HG02938 (cell line): ENCODE measurements around the gene AHNAK2.

ENCODE experiments used
- ATAC-seq: cut with Tn5 transposase; IDR thresholded peaks from one replicate; pipeline ENCODE4 v1.9.1; 2021; ENCODE audit warnings: mild to moderate bottlenecking, moderate library complexity; ENCODE audit not compliant: unreplicated experiment

Gene AHNAK2

DNA sequence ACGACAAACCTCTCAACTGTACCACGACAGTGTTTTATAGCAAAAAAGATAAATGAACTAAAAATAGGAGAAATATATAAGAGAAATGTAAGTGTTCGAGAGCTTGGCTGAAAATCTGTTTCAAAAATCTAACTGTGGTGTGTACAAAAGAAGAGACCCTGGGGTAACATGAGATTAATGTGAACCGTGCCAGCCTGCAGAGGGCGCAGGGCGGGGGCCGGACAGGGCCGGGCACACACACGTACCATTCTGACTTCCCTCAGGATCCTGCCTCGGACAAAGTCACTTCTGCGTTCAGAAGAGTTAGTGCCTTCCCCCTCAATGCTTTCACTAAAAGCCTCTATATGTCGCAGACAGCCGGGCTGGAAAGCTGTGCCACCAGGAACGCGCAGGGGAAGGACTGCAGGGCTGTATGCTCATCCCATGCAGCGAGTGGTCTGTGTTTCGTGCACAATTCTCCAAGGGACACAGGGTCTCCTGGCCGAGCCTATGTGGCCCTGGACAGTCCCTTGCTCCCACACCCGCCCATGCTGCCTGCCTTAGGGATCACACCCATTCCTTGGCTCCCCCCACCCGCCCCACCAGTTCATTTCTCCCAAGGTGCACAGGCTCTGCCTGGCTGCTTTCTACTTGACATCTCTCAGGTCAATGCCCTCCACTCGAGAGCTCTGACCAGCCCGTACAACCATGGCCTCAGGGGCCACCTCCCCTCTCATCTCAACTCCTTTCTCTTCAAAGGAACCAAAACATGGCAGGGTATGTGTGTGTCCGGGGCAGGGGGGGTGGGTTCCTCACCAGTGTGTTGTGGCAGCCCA is 34.2 kb upstream of the AHNAK2 start:
- ATAC-seq: no peak

DNA sequence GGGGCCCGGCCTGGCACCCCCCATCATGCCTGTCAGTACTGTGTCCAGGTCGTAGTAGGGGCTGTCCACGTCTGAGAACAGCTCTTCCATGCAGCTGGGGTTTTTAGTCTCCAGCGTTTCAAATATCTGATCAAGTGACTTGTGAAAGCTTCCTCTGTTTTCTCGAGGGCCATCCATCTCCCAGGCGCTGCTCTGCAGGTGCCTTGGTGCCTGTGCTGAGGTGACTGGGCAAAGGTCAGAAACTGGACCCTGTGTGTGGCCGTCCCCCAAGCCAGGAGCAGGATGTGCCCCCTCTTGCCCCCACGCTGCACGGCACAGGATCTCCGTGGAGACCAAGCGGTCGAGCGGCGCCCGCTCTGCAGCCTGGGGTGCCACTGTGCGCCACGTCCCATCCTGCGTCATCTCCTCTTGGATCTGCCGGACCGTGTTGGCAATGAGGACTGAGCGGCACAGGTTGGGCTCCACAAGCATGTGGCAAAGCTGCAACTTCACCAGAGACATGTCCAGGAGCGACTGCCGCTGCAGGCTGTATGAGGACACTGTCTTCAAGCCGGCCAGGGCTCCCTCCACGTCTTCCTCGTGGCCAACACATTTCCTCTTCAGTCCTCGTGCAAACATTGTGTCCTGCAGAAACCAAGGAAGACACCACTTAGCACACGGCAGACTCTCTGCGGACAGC is 33.3 kb upstream of the AHNAK2 start:
- no peak for ATAC-seq

DNA sequence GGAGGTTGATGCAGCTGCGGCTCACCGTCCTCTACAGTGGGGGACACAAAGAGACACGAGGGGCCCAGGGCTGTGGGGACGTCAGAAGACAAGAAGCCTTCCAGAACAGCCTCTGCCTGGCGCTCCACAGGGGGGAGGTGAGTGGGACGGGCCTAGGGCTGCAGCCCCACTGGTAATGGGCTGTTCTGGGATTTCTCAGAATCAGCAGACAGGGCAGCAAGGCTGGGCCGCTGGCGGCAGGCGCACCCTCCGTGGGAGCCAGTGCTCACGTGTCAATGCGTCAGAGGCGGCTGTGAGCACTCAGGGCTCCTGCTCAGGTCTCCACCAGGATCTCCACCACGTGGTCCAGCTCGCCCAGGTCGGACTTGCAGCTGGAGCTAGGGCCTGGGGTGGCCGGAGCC is 32.7 kb upstream of the AHNAK2 start:
- ATAC-seq: no peak

DNA sequence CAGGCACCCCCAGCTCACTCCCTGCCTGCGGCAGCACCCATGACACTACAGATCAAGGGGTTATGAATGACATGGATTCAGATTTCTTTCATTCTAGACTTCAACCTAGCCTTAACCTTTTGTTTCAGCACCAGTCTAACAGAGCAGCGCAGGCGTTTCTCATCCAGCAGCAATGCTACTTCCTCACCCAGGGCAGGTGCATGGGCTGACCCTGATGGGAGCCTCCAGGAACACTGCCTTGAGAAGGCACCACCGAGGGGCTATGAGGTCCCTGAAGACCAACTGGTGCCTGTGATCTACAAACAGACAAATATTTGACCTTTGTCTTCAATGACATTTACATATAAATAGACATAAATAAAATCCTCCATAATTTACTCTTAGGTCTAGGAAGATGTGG is 31.9 kb upstream of the AHNAK2 start:
- ATAC-seq: no peak

DNA sequence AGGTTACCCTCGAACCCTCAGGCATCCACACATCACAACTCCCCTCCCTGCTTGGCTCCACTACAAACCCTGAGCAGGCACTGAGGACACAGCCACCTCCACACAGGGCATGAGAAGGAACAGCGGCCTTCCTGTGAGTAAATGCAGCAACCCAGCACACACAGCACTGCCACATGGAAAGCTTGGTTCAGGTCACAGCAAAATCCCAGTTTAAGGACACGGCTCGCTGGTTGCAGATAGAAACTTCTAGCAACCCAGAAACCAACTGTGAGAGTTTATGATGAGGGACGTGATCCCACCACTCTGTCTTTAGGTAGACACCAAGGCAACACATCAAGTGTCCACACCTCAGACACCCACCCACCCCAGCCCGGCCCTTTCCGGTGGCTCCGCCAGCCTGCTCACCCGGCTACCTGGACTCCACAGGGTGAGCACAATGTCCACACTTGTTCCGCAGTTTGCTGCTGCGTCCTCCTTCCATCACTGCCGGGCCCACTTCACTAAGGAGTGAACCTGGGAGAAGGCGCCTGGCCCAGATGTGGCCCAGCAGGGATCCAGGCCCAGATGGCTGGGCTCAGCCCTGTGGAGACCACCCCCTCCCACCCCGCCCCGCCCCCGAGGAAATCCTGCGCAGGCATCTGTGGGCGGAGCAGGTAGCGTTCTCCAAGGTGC is 29.6 kb upstream of the AHNAK2 start:
- ATAC-seq: no peak

DNA sequence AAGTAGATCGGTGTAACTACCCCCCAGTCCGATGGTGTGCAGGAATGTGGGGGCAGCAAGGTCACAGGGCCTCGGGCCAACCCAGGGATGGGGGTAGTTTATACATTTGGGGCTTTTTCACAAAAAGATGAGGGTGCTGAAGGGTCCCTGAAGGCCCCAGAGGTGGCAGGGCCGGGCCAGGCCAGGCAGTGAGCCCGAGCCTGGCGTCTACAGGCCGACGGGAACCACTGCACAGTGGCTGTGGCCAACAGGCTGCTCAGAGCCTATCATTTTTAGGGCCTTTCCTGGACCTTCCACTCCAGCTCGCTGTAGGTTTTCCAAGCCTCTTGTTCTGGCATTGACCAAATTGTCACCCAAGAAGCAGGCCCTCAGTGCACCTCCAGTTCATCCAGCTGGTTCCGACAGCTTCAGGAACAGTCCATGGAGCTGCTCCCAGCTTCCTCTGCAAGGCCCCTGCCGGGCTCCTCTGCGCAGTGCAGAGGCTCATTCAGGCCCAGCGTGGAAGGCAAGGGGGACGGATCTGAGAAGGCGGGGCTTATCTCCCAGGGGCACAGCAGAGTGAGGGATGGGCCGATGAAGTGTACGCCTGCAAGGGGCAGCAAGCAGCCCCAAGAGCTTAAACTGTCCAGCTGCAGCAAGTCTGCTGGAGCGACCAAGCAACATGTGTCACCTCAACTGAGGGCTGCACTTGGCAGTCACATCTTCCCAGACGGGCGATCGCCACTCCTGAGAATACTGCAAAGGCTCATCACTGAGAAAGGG is 28.8 kb upstream of the AHNAK2 start:
- no peak for ATAC-seq

DNA sequence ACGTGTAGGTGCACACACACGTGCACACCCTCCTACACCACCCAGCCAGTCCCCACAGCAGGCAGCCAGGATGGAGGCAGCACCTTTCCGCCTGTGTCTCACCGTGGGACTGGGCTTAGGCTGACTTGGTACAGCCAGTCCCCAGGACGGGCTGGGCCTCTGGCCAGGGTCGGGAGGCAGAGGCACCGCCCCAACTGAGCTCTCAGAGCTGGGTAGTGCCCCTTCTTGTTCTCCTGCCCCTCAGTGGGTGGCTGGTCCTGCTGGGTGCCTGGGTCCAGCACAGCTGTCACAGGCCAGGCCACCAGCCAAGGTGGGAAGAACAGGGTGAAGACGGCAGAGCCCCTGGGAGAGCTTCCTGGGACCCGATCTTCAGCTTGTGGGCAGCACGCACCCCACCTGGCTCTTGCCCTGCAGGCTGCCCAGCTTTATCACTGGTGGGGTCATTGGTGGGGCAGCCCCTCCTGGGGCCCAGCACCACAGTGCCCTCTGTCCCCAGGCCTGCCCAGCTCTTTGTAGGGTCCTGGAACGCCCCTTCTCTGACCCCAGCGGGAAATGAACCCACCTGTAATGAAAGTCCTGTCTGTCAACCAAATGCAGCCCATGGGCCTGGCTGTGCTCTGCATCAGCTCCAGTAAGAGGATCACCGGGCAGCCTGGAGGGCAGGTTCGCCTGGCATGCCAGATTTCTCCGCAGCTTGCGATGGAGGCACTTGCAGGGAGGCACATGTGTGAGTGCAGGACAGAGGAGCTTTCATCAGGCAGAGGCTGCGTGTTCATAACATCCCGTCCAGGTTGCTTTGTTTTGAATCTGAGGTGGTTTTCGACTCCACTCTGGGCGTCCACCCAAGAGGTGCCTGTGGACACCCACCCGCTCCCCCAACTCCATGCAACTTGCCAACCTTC is 28.0 kb upstream of the AHNAK2 start:
- no peak for ATAC-seq

DNA sequence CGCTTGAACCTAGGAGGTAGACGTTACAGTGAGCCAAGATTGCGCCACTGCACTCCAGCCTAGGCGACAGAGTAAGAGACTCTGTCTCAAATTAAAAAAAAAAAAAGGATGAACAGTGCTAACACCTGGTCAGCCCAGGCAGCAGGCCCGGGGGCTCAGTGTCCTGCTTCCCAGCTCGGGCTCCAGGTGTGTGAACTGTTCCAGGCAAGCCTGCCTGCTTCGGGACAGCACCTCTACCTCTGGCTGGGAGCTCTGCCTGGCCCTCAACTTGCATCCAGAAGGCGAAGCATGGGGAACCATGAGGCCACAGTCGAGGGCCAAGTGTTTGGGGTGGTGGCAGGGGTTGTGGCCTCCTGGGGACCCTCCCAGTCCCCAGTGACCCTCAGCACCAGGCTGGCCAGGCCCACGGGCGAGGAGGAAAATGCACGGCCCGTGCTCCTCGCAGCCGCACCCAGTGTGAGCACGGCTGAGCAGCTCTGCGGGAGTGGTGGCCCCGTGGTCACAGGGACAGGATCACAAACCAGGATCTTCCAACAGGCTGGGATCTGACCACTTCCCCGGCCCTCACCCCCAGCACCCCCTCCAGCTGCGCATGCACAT is 27.3 kb upstream of the AHNAK2 start:
- ATAC-seq: no peak

DNA sequence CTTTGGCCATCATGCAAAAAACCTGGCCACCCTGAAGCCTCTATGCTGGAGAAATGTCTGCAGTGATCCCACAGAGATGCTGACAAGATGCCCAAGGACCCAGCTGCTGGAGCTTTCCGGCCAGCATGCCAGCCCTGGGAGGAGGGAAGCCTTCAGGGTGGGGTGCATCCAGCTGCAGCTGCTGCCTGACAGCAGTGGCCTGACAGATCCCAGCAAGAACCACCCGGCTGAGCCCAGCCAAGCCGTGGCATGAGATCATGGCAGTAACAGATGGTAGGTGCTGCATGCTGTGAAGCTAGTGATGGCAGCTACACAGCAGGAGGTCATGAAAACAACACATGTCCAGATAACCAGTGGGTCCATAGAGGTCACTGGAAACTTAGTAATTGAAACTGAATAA is 21.2 kb upstream of the AHNAK2 start:
- ATAC-seq: no peak

DNA sequence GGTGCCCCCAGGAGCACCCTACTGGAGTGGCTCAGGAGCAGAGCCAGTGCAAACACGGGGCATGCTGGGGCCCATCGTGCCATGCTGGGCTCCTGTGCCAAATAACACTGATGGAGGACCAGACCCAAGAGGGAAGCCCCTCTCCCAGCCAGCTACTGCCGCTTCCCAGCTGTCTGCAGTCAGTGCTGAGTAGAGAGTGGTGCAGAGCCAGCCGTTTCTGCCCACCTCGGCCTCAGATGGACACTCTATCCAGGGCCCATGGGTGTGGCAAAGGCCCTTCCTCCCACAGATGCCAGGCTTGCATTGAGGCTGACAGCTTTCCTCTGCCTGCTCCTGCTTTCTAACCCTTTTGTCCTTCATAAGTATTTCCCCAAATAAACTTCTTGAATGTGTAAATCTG is 20.6 kb upstream of the AHNAK2 start:
- no peak for ATAC-seq

DNA sequence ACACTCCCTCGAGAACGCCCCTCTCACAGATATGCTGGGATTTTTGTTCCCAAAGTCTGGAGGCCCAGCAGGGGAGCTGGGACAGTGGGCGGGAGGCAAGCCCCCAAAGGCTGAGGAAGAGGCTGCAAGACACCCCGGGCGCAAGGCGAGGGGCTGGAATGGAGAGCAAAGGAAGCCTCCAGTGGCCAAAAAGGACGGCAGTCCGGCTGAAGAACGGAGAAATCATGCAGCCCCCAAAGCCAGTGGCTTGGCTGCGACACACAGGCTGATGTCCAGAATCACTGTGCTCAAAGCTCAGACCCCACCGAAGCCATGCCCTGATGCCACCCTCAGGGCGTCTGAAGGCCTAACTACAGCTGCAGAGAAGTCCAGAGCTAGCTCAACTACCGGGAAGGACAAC is 18.3 kb upstream of the AHNAK2 start:
- no peak for ATAC-seq

DNA sequence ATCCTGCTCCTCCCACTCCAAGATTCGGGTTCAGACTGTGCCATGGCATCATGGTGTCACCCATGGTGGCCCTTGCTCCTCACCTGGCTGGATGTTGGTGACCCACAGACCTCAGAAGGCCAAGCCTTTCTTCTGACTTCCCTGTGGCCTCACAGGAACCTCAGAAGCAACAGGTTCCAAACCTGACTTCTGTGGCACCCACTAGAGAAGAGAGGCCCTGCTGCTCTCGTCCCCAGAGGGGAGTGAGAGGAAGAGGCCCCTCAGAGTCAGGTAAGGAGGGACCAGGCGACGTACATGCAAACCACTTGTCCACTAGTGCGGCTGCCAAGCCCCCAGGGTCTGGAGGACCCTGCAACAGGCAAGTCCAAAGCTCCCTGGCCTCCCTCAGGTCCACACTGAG is 17.9 kb upstream of the AHNAK2 start:
- ATAC-seq: no peak

DNA sequence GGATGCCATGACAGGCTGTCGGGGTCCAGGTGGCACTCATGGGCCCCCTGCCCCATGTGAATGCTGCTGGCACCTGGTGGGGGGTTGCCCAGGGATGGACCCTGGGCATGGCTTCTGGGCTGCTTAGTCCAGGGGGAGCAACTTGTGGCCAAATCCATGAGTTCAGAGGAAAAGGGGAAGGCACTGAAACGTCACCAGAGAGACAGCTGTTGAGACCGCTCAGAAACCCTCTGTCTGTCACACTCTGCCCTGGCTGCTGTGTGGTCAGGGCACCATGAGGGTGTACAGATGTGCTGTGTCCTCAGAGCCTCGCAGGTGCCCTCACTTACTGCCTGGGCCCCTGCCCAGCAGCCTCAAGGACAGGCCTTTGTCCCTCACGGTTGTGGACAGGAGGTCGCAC is 16.8 kb upstream of the AHNAK2 start:
- no peak for ATAC-seq

DNA sequence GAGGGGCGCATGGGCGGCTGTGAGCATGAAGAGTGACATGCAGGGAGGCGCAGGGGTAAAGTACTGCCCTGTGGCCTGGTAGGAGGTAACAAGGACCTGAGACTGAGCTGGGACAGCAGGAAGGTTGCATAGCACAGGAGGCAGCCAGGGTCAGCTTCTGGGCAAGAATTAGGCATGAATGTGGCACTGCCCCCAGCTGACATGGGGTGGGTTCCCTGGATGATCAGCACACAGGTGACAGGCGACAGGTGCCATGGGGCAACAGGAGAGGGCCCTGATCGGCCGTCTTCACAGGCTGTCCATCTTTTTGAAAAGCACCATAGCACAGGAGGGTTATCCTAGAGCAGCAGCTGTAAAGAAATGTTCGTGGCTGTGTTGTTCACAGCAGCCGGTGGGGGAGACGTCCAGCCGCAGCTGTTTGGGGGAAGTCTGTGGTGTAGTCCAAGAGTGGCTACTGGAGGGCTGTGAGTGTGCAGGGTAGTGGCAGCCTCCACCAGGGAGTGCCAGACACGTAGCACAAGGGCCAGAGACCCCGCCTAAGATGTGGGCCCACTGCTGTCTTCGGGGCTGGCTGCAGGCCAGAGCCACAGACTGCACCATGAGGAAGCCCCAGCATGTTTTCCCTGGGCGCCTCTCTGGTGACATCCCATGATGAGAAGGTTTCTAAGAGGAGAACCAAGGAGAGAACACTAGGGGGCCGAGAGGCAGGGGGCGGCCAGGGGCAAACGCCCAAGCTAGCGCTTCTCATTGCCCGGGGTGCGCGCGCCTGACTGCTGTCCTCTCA is 15.8 kb upstream of the AHNAK2 start:
- ATAC-seq: no peak

DNA sequence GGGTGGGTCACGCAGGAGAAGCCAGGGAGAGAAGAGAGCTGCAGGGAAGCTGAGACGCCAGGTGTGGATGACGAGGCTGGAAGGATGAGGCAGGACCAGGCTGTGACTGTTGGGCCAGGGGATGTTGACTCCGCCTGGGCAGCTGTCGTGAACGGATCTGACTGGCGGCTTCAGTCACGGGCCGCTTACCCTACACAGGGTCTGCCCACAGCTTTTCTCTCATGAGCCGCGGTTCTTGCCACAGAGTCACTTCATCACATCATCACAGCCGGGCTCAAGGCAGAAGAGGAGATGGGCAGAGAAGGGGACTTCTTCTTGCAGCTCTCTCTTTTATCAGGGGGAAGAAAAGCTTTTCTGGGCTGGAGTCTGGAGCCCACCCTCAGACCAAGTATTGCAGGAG is 15.1 kb upstream of the AHNAK2 start:
- ATAC-seq: no peak

DNA sequence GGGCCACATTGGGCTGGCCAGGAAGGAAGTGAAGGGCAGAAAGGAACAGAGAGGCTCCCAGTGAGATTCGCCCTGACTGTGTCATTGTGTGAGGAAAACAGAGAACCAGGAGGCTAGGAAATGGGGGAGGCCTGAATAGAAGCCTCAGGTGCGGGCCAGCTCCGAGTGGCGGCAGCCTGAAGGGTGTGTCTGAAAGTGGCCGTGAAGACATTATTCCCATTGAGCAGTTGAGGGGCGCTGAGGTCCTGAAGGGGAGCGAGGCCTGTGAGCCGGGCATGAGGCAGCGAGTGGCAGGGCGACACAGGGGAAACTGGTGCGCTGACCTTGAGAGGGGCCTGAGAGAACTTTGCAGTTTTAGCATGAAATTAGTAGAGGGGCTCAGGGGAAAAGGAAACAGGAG is 14.3 kb upstream of the AHNAK2 start:
- ATAC-seq: no peak

DNA sequence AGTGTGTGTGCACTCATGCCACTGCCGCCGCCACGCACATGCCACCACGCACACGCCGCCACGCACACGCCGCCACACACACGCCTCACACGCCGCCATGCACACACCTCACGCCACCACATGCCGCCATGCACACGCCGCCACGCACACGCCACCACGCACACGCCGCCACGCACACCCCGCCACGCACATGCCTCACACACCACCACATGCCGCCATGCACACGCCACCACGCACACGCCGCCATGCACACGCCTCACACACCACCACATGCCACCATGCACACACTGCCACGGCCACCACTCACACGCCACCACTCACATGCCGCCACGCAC is 13.7 kb upstream of the AHNAK2 start:
- ATAC-seq: no peak

DNA sequence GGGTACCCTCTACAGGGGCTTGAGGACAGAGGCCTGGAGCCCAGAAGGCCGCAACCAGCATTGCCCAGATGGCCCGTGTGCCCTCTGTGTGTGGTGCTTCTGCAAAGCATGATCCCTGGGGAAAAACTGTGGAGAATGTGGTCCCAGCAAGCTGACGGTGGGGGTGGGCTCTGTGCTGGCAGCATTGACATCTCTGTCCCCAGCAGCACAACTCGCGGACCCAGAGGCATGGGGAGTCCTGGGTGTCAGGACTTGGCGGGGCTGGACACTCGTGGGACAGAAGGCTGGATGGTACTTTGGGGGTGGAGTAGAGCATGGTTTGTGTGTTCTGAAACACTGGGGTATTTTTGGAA is 11.8 kb upstream of the AHNAK2 start:
- no peak for ATAC-seq

DNA sequence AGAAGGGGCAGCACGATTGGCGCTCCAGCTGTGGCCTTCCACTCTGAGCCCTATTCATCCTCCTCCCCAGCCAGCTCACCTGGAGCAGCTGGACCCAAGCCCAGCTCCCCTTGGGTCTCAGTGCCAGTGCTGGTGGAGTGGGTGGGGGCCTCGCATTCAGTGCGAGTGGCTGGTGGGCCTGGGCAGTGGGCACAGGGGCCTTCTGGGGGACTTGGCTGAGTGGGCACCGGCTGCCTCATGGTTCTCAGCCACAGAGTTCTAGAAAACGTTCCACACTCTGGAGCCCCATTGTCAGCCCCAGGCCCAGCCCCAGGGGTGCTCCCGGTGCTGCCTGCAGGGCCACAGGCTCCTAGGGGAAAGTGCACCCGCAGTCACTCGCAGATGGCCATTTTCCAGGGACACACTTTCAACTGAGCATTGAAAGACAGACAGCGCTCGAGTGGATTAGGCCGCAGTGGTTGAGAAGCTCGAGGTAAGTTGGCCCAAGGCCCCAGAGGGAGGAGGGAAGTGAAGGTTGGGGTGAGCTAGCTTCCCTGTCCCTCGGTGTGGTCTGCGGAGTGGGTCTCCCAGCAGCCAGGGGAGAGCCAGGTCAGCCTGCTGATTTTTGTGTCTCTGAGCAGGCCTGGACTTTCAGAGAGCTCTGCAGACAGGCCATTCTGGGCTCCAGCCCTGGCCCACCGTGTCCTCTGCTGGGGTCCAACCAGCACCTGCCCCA is 11.2 kb upstream of the AHNAK2 start:
- no peak for ATAC-seq
